Measurements from ENCODE around the gene ST8SIA1. TPM values are rescaled to one million over a fixed set of nuclear protein-coding genes. Genes with fewer than 3 reads are reported as not detected.

ST8SIA1 gene
- total RNA-seq, 1 experiment from 2014 or later: not detected

DNA sequence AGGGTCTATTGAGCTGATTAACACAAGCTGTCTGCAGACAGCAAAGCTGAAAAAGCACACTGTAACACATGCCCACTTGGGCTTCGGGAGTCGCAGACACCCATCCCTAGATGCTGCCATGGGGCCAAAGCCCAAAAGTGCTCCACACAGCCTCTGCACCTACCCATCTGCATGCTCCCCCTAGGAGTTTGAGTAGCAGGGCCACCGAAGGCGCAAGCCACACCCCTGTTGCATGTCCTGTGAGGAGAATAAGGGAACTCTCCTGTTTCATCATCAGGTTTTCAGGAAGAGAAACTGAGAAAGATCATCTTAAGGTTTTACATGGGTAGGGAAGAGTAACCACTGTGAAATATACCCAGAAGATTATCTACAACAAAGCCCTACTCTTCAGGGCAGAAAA lies 5.6 kb upstream of the ST8SIA1 start:
- Histone ChIP-seq H3K79me2 (ENCODE audit: insufficient read depth, low read length) (no peaks in the 10 kb centered on the region), H3K4me1 (ENCODE audit: control insufficient read depth in 1 of 2, insufficient read depth in 2 of 2, low read length in 2 of 2) (no peaks in the 10 kb centered on the region), H4K20me1 (ENCODE audit: insufficient read depth) (no peaks in the 10 kb centered on the region), H3K36me3 (ENCODE audit: control insufficient read depth in 1 of 2, insufficient read depth in 2 of 2, low read length in 2 of 2) (no peaks in the 10 kb centered on the region), H3K4me3 (replicated peaks in 1 of 2; ENCODE audit: low read depth in 1 of 2, low read length in 2 of 2) (no peak overlapping the region), H3K27me3 (ENCODE audit: insufficient read depth, low read length) (no peaks in the 10 kb centered on the region), H3K4me2 (ENCODE audit: low read length) (no peak overlapping the region), H3K27ac (ENCODE audit: low read depth, low read length) (no peak overlapping the region), H2AFZ (ENCODE audit: low read depth, low read length, poor library complexity, severe bottlenecking) (no peak overlapping the region), H3K9ac (ENCODE audit: low read length) (no peak overlapping the region), H3K9me2 (ENCODE audit: insufficient read depth) (no peaks in the 10 kb centered on the region), H3K9me3 (ENCODE audit: control insufficient read depth in 1 of 2, insufficient read depth in 1 of 2, low read depth in 1 of 2, low read length in 2 of 2) (no peaks in the 10 kb centered on the region)
- DNase-seq (ENCODE audit: low read depth, low spot score): no peak
- CTCF ChIA-PET: no interaction called here
- BruUV-seq (replicated peaks): no TSS peak
- ATAC-seq: no peak
- RAD21 ChIA-PET (ENCODE audit: low non-redundant PET in 1 of 2, low total read pairs in 2 of 2, uncharacterized antibody in 2 of 2, unreplicated experiment in 2 of 2): no interaction called here
- TF ChIP-seq POLR2A (IDR thresholded peaks at IDR 0.05; ENCODE audit: borderline replicate concordance, extremely low read depth, insufficient read depth, insufficient read length): no peak
- TF ChIP-seq YY1 (IDR thresholded peaks at IDR 0.05; ENCODE audit: extremely low read depth, insufficient replicate concordance, low read depth, low read length): no peak
- TF ChIP-seq MAX (IDR thresholded peaks at IDR 0.05): no peak
- no peak for TF ChIP-seq SIN3A (IDR thresholded peaks at IDR 0.05; ENCODE audit: low read depth)
- no peak for TF ChIP-seq SRF (IDR thresholded peaks at IDR 0.05; ENCODE audit: low read depth)
- no peak for TF ChIP-seq ZNF274 (IDR thresholded peaks at IDR 0.05; ENCODE audit: low read depth, low read length)
- intact Hi-C loops (cut with micrococcal nuclease): no loop called here
- POLR2A ChIA-PET: no interaction called here

DNA sequence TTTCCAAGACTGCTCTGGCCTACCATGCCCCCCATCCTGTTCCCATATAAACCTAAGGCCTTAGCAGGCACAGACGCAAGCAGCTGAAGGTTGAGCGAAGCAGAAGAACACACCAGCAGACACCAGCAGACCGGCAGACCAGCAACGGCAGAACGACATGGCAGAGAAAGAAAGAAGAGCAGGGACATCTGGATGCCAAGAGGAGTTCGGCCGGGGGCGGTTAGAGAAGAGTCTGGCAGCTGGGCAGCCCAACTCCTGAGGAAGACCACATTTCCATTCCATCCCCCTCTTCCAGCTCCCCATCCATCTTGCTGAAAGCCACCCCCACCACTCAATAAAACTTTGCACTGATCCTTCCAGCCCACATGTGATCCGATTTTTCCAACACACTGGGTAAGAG lies 5.2 kb upstream of the ST8SIA1 start:
- Histone ChIP-seq H3K36me3 (ENCODE audit: control insufficient read depth in 1 of 2, insufficient read depth in 2 of 2, low read length in 2 of 2) (no peaks in the 10 kb centered on the region), H3K9ac (ENCODE audit: low read length) (no peak overlapping the region), H2AFZ (ENCODE audit: low read depth, low read length, poor library complexity, severe bottlenecking) (no peak overlapping the region), H3K79me2 (ENCODE audit: insufficient read depth, low read length) (no peaks in the 10 kb centered on the region), H3K4me3 (replicated peaks in 1 of 2; ENCODE audit: low read depth in 1 of 2, low read length in 2 of 2) (no peak overlapping the region), H3K4me1 (ENCODE audit: control insufficient read depth in 1 of 2, insufficient read depth in 2 of 2, low read length in 2 of 2) (no peaks in the 10 kb centered on the region), H3K9me2 (ENCODE audit: insufficient read depth) (no peaks in the 10 kb centered on the region), H3K4me2 (ENCODE audit: low read length) (no peak overlapping the region), H4K20me1 (ENCODE audit: insufficient read depth) (no peaks in the 10 kb centered on the region), H3K9me3 (ENCODE audit: control insufficient read depth in 1 of 2, insufficient read depth in 1 of 2, low read depth in 1 of 2, low read length in 2 of 2) (no peaks in the 10 kb centered on the region), H3K27ac (ENCODE audit: low read depth, low read length) (no peak overlapping the region), H3K27me3 (ENCODE audit: insufficient read depth, low read length) (no peaks in the 10 kb centered on the region)
- ATAC-seq (no peak), DNase-seq (ENCODE audit: low read depth, low spot score) (no peak)
- intact Hi-C loops (cut with micrococcal nuclease): no loop called here
- ChIA-PET RAD21 (ENCODE audit: low non-redundant PET in 1 of 2, low total read pairs in 2 of 2, uncharacterized antibody in 2 of 2, unreplicated experiment in 2 of 2) (no interaction called here), CTCF (no interaction called here), POLR2A (no interaction called here)
- no TSS peak for BruUV-seq (replicated peaks)
- TF ChIP-seq SP1 (IDR thresholded peaks at IDR 0.05; ENCODE audit: low read depth) (no peak), CBX3 (IDR thresholded peaks at IDR 0.05; ENCODE audit: low read depth) (no peak), ZNF274 (IDR thresholded peaks at IDR 0.05; ENCODE audit: low read depth, low read length) (no peak), POLR2A (IDR thresholded peaks at IDR 0.05; ENCODE audit: borderline replicate concordance, extremely low read depth, insufficient read depth, insufficient read length) (no peak), EGR1 (IDR thresholded peaks at IDR 0.05; ENCODE audit: low read depth) (no peak), MAX (IDR thresholded peaks at IDR 0.05) (no peak), CEBPB (IDR thresholded peaks at IDR 0.05; ENCODE audit: low read depth) (no peak), TCF7L2 (IDR thresholded peaks at IDR 0.05; ENCODE audit: borderline replicate concordance, extremely low read depth, insufficient read depth, insufficient read length) (no peak), ELF1 (IDR thresholded peaks at IDR 0.05; ENCODE audit: borderline replicate concordance, low read depth) (no peak), YY1 (IDR thresholded peaks at IDR 0.05; ENCODE audit: extremely low read depth, insufficient replicate concordance, low read depth, low read length) (no peak), EZH2 (IDR thresholded peaks at IDR 0.05) (no peak), CTCF (IDR thresholded peaks at IDR 0.05 in 2 of 3, conservative IDR thresholded peaks at IDR 0.05 in 1 of 3; ENCODE audit: borderline replicate concordance in 1 of 3, insufficient read depth in 1 of 3, low read depth in 2 of 3, low read length in 2 of 3) (no peak), EZH2phosphoT487 (IDR thresholded peaks at IDR 0.05; ENCODE audit: borderline replicate concordance) (no peak)
- TF ChIP-seq, protein P1, sequence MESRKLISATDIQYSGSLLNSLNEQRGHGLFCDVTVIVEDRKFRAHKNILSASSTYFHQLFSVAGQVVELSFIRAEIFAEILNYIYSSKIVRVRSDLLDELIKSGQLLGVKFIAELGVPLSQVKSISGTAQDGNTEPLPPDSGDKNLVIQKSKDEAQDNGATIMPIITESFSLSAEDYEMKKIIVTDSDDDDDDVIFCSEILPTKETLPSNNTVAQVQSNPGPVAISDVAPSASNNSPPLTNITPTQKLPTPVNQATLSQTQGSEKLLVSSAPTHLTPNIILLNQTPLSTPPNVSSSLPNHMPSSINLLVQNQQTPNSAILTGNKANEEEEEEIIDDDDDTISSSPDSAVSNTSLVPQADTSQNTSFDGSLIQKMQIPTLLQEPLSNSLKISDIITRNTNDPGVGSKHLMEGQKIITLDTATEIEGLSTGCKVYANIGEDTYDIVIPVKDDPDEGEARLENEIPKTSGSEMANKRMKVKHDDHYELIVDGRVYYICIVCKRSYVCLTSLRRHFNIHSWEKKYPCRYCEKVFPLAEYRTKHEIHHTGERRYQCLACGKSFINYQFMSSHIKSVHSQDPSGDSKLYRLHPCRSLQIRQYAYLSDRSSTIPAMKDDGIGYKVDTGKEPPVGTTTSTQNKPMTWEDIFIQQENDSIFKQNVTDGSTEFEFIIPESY (IDR thresholded peaks at IDR 0.05; ENCODE audit: extremely low read depth, insufficient replicate concordance, low read length): no peak
- TF ChIP-seq, protein P2, sequence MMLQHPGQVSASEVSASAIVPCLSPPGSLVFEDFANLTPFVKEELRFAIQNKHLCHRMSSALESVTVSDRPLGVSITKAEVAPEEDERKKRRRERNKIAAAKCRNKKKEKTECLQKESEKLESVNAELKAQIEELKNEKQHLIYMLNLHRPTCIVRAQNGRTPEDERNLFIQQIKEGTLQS (IDR thresholded peaks at IDR 0.05): no peak
